Stimulated activated CD4-positive, alpha-beta T cell treated with anti-CD3 and anti-CD28 coated beads, TNF-alpha, amount 100 ng/mL, for 24 hours (primary cell): Measurements from ENCODE around the gene C5orf58.

Experiments
- DNase-seq, 3 experiments: peaks; one replicate each; pipeline ENCODE4 v3.0.0-alpha.2; 2020; ENCODE audit warnings: low read depth in 3 of 3

Gene C5orf58

DNA sequence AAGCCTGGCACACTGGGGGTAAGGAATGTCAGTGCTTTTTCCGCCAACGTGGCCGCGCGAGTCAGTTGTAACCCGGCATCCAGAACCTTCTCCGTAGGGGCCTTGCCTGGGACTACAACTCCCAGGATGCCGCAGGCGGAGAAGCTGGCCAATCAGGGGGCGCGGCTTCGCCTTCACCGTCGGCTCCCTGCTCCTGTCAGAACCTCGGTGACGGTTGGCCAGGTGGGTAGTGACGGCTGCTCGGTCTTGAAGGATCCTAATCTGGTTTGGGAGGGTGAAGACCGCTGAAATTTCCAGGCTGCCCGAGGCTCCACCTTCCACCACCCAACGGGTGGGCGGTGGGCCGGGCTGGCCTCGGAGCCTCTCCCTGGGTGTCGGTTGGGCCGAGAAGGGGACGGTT lies at the start of gene C5orf58:
C5orf58 (plus strand) TSS at position 200 of the 400 bp plus-strand sequence. CDS start 1,992 bp downstream, outside the sequence.
- DNase-seq: no peak

GRCh38 chr5:170183816-170184687 lies 48.7 kb upstream of the C5orf58 start:
- peak in 2 of 3 experiments; percentile 5 to 55 for DNase-seq

GRCh38 chr5:170184737-170185136 lies 48.0 kb upstream of the C5orf58 start:
- DNase-seq: no peak

DNA sequence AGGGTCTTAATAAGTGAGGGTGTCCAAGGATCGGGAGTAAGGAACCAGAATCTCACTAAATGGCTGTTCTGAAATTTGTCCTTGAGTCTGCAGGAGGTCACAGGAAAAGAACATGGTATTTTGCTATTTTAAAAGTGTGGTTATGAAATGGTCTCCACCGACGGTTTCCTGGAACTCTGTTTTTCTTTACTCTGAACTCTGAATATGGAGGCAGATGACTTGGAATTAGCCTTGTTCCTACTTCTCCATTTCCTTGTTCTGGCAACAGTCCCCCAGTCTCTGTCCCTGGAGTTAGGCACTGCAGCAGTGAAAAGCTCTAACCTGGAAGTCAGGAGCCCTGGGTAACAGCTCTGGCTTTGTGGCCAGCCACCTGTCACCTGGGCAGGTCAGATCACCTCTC lies 46.6 kb upstream of the C5orf58 start:
- DNase-seq: no peak

DNA sequence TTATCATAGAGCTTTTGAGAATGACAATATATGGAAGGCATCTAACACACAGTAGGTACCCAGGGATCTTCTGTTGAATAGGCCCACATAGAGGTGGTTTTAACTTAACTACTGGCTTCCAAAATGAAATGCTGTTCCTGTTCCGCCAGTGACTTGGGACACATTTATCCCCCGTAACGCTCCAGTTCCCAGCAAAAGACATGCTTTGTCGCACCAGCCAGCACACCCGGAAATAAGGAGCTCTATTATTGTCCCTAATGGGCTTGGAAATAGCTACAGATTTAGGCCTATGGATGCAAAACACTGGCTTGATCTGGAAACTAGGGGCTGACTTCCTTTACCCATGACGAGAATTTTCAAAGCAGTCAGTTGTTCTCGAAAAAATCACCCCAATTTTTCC lies 45.9 kb upstream of the C5orf58 start:
- DNase-seq: no peak

DNA sequence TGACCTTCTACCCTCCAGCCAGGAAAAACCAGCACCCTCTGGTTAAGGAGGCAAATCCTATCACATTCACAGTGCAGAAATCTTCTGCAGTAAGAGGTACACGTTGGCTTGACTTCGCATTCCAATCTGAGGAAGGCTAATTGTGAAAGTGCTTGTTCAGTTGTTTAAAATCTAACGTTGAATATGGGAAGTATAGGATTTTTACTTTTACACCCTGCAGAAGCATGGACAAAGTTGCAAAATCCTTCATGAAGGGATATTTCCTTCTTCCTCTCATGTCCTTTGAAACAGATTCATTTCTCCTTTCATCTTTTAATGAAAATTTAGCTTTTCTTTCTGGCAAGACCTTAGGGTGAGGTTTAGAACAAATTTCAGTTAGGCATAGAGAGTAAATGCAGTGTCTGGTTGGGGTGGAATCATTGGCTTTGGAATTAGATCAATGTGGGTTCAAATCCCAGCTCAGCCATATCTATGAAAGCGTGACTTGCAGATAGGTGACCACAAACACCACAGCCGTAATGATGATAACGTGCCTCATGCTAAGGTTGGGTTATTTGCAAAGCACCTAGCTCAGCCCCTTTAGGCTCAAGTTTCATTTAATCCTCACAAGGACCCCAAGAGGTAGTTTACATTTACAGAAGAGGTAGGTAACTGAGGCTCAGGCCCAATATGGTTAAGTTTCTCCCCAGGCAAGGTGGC lies 42.2 kb upstream of the C5orf58 start:
- DNase-seq: no peak

GRCh38 chr5:170192829-170193228 lies 40.0 kb upstream of the C5orf58 start:
- no peak for DNase-seq

GRCh38 chr5:170195961-170196360 lies 36.8 kb upstream of the C5orf58 start:
- DNase-seq: no peak

DNA sequence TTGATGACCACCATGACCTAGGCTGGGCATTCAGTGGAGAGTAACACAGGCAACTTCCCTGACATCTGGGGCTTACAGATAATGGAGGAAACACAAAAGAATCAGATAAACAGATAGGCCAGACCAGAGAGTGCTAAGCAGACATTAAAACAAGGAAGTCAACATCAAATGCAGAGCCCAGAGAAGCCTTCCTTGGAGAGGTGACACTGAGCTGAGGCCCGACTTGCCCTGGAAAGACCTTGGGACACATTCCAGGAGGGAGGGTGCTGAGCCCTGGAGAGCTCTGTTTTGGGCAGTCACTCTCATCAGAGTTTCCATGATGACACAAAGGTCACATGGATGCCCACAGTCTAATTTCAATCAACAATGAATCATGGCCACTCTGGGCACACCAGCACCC lies 31.9 kb upstream of the C5orf58 start:
- no peak for DNase-seq

GRCh38 chr5:170201311-170201710 lies 31.5 kb upstream of the C5orf58 start:
- DNase-seq: no peak

GRCh38 chr5:170202117-170202516 lies 30.7 kb upstream of the C5orf58 start:
- DNase-seq: no peak

GRCh38 chr5:170204202-170204601 lies 28.6 kb upstream of the C5orf58 start:
- no peak for DNase-seq

DNA sequence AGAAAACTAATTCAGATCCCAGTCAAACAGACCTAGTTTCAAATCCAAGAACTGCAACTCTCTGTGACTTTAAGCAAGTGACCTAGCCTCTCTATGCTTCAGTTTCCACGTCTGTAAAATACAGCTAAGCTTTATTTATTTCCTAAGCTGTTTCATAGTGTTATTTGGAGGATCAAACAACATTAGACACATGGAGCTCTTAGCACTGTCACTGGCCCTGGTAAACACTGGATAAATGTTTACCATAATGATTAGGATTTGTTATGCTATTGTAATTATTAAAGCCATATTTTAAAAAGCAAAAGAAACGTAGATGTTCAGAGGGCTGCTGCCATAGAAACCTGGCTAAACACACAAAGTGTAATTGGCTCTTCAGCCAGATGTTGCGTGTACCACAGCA lies 26.6 kb upstream of the C5orf58 start:
- DNase-seq: no peak

DNA sequence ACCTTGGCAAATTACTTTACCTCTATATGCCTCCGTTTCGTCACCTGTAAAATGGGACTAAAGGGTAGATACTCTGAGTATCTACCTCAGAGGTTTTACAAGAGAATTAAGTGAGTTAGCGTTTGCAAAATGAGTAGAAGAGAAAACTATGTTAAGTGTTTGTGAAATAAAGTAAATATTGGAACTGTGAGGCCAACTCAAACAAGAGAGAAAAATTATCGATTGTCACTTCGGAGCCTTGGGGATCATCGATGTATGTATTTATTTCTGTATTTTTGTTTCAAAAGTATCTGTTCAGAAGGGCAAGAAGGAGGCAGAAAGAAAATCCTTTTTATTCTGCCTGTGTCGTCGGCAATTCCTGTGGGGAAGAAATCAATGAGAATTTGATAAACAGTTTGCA lies 25.8 kb upstream of the C5orf58 start:
- DNase-seq: no peak

DNA sequence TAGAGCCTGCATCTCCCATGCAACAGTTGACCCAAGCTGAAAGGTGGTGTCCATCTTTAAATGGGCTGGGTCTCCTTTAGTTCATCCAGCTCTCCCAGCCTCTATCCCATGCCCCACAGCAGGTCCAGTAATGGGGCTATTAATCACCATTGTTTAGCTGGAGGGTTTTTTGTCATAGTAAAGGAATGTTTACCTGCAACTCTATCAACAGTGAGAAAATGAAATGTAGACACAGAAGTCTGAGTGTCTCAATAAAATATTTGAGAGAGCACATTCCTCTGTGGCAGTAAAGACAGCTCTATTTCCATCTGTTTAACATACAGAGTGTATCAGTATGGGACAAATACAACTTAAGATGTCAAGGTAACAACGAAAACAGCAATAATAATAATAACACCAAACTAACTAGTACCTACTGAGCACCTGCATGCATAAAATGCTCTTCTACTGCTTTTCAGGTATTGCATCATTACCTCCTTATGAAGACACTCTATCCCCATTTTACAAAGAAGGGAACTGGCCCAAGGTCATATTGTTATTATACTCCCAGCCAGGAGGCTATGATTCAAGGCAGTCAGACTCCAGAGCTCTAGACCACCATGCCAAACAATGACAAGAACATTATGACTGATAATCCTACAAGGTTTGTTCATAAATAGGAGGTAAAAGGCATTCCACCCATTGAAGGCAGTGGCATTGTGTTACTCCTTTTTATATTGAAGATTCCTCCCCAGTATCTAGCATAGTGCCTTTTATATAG lies 21.0 kb upstream of the C5orf58 start:
- DNase-seq: no peak

DNA sequence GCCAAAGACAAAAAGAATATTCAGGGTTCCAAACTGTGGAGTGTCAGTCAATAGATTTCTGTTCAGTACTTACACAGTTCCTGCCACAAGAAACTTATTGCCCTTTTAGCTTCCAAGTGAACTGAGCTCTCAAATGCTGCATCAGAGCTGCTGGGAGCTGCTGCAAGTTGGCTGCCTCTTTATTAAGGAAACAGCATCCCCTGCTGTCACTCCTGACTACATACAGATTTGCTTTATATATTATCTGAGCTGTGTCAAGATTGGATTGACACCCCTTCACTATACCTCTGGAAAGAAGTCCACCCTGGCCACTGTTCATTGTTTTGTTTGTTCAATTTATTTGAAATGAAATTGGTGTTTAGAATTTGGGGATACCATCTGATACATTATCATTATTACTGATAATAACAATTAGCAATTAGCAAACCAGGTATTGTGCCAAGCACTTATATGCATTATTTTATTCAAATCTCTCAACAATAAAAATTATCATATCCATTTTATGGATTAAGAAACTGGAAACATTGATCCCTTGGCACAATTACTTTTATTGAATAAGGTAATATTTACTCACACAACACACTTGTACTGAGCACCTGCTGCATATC lies 16.4 kb upstream of the C5orf58 start:
- no peak for DNase-seq

DNA sequence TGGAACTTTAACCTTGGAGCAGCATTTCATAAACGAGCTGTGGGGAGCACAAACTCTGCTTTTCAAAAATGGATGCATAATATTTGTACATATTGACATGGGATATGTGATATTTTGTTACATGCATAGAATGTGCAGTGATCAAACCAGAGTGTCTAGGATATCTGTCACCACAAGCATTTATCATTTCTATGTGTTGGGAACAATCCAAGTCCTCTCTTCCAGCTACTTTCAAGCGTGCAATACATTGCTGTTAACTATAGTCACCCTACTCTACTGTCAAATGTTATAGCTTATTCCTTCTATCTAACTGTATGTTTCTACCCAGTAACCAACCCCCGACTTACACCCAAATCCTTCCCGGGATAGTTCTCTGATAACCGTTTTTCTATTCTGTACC lies 15.0 kb upstream of the C5orf58 start:
- DNase-seq: no peak

GRCh38 chr5:170218726-170219125 lies 14.1 kb upstream of the C5orf58 start:
- DNase-seq: no peak

DNA sequence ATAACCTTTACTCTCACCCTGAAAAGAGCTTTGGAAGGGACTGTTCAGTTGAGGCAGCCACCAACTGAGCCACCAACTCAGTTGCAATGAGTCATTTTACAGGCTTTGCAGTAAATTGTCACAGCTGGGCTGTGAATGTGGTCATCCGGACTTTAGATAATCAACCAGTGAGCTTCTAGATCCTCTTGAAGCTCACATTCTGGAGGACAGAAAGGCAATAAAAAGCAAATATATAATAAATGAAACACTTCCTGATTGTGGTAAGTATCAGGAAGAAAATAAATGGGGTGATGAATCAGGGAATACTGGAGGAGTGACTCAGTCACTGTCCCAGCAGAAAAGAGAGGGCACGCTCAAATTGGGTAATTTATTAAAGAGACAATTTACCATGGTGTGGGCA lies 13.2 kb upstream of the C5orf58 start:
- no peak for DNase-seq

- no peak for DNase-seq
Measured at GRCh38 chr5:170220191-170220590, 12.6 kb upstream of the C5orf58 start.

DNA sequence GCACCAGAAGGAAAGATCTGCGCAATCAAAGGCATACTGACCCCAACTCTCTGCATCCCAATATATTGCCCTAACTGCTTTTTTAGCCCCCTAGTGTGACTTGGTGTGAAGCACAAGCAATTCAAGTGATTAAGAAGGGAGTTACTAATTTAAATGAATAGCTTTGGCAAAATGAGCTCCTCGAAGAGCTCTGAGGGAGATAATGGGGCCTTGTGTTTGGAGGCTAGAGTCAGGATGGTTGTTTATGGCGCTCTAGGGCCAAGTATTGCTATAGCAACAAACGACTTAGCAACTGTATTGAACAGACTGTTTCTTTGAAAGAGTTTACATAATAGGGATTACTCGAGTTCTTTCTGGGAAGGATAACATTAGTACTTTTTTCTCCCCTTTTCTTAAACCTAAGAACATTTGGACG lies 11.5 kb upstream of the C5orf58 start:
- DNase-seq: no peak

GRCh38 chr5:170223360-170223759 lies 9.4 kb upstream of the C5orf58 start:
- DNase-seq: no peak
